ENCODE results near the gene CHSY3. TPM values are rescaled to one million over a fixed set of nuclear protein-coding genes. Genes with fewer than 3 reads are reported as not detected.
"Not testable (repeated sequence)": the region's sequence is repeated elsewhere in the genome, so short reads cannot be mapped to it uniquely, and the experiment has no call there.

The CHSY3 gene
- total RNA-seq, 1 donor from 2014 or later = 4.8 TPM

GRCh38 chr5:130155345-130156011 lies 251.2 kb downstream of the CHSY3 start:
- no peak for DNase-seq (ENCODE audit: low spot score)

- DNase-seq (ENCODE audit: low spot score) = no peak
These were observed 253.8 kb downstream of the CHSY3 start for GRCh38 chr5:130158036-130158435.

- DNase-seq (ENCODE audit: low spot score) = no peak
These were observed 255.7 kb downstream of the CHSY3 start for GRCh38 chr5:130159968-130160367.

- no peak for DNase-seq (ENCODE audit: low spot score)
These were observed 260.7 kb downstream of the CHSY3 start for GRCh38 chr5:130164966-130165365.

GRCh38 chr5:130166839-130167490 lies 262.7 kb downstream of the CHSY3 start:
- DNase-seq (ENCODE audit: low spot score) = no peak

- DNase-seq (ENCODE audit: low spot score) = no peak
These were observed 263.9 kb downstream of the CHSY3 start for GRCh38 chr5:130168211-130168610.

- DNase-seq (ENCODE audit: low spot score) = no peak
These were observed 267.4 kb downstream of the CHSY3 start for GRCh38 chr5:130171699-130172098.

GRCh38 chr5:130183115-130183514 lies 278.9 kb downstream of the CHSY3 start:
- no peak for DNase-seq (ENCODE audit: low spot score)

- no peak for DNase-seq (ENCODE audit: low spot score)
These were observed 285.7 kb downstream of the CHSY3 start for GRCh38 chr5:130189961-130190360.

- no peak for DNase-seq (ENCODE audit: low spot score)
These were observed 294.7 kb downstream of the CHSY3 start for GRCh38 chr5:130198927-130199326.

- DNase-seq (ENCODE audit: low spot score) = no peak
These were observed 302.4 kb downstream of the CHSY3 start for GRCh38 chr5:130206686-130207085.

- DNase-seq (ENCODE audit: low spot score) = no peak
These were observed 309.3 kb downstream of the CHSY3 start for GRCh38 chr5:130213607-130214006.

- no peak for DNase-seq (ENCODE audit: low spot score)
These were observed 312.0 kb downstream of the CHSY3 start for GRCh38 chr5:130216286-130216685.

- DNase-seq (ENCODE audit: low spot score) = no peak
These were observed 318.3 kb downstream of the CHSY3 start for GRCh38 chr5:130222573-130222972.

GRCh38 chr5:130226556-130226955 lies 322.3 kb downstream of the CHSY3 start:
- not testable (repeated sequence) for DNase-seq (ENCODE audit: low spot score)

- DNase-seq (ENCODE audit: low spot score) = no peak
These were observed 323.4 kb downstream of the CHSY3 start for GRCh38 chr5:130227699-130228098.

GRCh38 chr5:130231786-130232185 lies 327.5 kb downstream of the CHSY3 start:
- DNase-seq (ENCODE audit: low spot score) = no peak

- DNase-seq (ENCODE audit: low spot score) = no peak
These were observed 330.6 kb downstream of the CHSY3 start for GRCh38 chr5:130234816-130235215.

Other genes starting within 250 kb of the CHSY3 start
- gene MINAR2, start 156.4 kb upstream of the CHSY3 start, total RNA-seq = not detected

Data from mesenteric fat pad (tissue), 1 donor.